ENCODE results near the gene CMTM2. TPM values are rescaled to one million over a fixed set of nuclear protein-coding genes. Genes with fewer than 3 reads are reported as not detected.
"Not testable (repeated sequence)": the region's sequence is repeated elsewhere in the genome, so short reads cannot be mapped to it uniquely, and the experiment has no call there.

CMTM2 gene
- total and polyA plus RNA-seq, 5 donors from 2014 or later, result 0.49 TPM; not detected in 4

- Mint-ChIP-seq H3K36me3 (peaks cover 5% of the 10 kb centered on the region), H3K9me3 (no peaks in the 10 kb centered on the region), H3K27ac (no peak overlapping the region), H3K27me3 (no peaks in the 10 kb centered on the region), H3K4me1 (no peaks in the 10 kb centered on the region), H3K4me3 (no peak overlapping the region)
- no peak for ATAC-seq (ENCODE audit: low read depth in 2 of 2)
- Histone ChIP-seq H3K27ac (ENCODE audit: insufficient read depth, low read length, poor library complexity, severe bottlenecking) (no peak overlapping the region), H3K4me3 (ENCODE audit: low read depth, low read length) (no peak overlapping the region), H3K36me3 (ENCODE audit: control insufficient read depth, insufficient read depth, low read length) (no peaks in the 10 kb centered on the region), H3K4me1 (ENCODE audit: control insufficient read depth, insufficient read depth, low read length, poor library complexity, severe bottlenecking) (no peaks in the 10 kb centered on the region), H3K27me3 (ENCODE audit: control insufficient read depth, insufficient read depth, low read length) (no peaks in the 10 kb centered on the region), H3K9me3 (ENCODE audit: control insufficient read depth in 2 of 2, low read length in 2 of 2) (no peaks in the 10 kb centered on the region)
- DNase-seq, result no peak
Observed at GRCh38 chr16:66622863-66623262, 43.6 kb downstream of the CMTM2 start.

GRCh38 chr16:66623755-66624154, 44.5 kb downstream of the CMTM2 start:
- H3K4me3 ChIP-seq (ENCODE audit: low read depth, low read length), result no peak overlapping the region
- no peaks in the 10 kb centered on the region for H3K27me3 ChIP-seq (ENCODE audit: control insufficient read depth, insufficient read depth, low read length)
- no peak for DNase-seq
- H3K9me3 Mint-ChIP-seq, result no peaks in the 10 kb centered on the region
- H3K9me3 ChIP-seq (ENCODE audit: control insufficient read depth in 2 of 2, low read length in 2 of 2), result no peaks in the 10 kb centered on the region
- H3K27me3 Mint-ChIP-seq, result no peaks in the 10 kb centered on the region
- H3K4me1 Mint-ChIP-seq, result no peaks in the 10 kb centered on the region
- no peak for ATAC-seq (ENCODE audit: low read depth in 2 of 2)
- H3K36me3 Mint-ChIP-seq, result peaks cover 5% of the 10 kb centered on the region
- H3K27ac ChIP-seq (ENCODE audit: insufficient read depth, low read length, poor library complexity, severe bottlenecking), result no peak overlapping the region
- H3K27ac Mint-ChIP-seq, result no peak overlapping the region
- no peak overlapping the region for H3K4me3 Mint-ChIP-seq
- H3K4me1 ChIP-seq (ENCODE audit: control insufficient read depth, insufficient read depth, low read length, poor library complexity, severe bottlenecking), result no peaks in the 10 kb centered on the region
- no peaks in the 10 kb centered on the region for H3K36me3 ChIP-seq (ENCODE audit: control insufficient read depth, insufficient read depth, low read length)

- not testable (repeated sequence) for DNase-seq; H3K27me3 ChIP-seq (ENCODE audit: control insufficient read depth, insufficient read depth, low read length); H3K36me3 Mint-ChIP-seq; H3K9me3 ChIP-seq (ENCODE audit: control insufficient read depth in 2 of 2, low read length in 2 of 2); H3K27ac Mint-ChIP-seq; H3K9me3 Mint-ChIP-seq; H3K27me3 Mint-ChIP-seq; H3K4me3 Mint-ChIP-seq; H3K4me3 ChIP-seq (ENCODE audit: low read depth, low read length); H3K4me1 ChIP-seq (ENCODE audit: control insufficient read depth, insufficient read depth, low read length, poor library complexity, severe bottlenecking); ATAC-seq (ENCODE audit: low read depth in 2 of 2); H3K27ac ChIP-seq (ENCODE audit: insufficient read depth, low read length, poor library complexity, severe bottlenecking); H3K36me3 ChIP-seq (ENCODE audit: control insufficient read depth, insufficient read depth, low read length); H3K4me1 Mint-ChIP-seq
Observed at GRCh38 chr16:66627611-66628378, 48.5 kb downstream of the CMTM2 start.

GRCh38 chr16:66629856-66630255, 50.6 kb downstream of the CMTM2 start:
- Mint-ChIP-seq H3K27ac (no peak overlapping the region), H3K9me3 (no peaks in the 10 kb centered on the region), H3K36me3 (no peaks in the 10 kb centered on the region), H3K27me3 (no peaks in the 10 kb centered on the region), H3K4me1 (no peaks in the 10 kb centered on the region), H3K4me3 (no peak overlapping the region)
- Histone ChIP-seq H3K27me3 (ENCODE audit: control insufficient read depth, insufficient read depth, low read length) (no peaks in the 10 kb centered on the region), H3K4me1 (ENCODE audit: control insufficient read depth, insufficient read depth, low read length, poor library complexity, severe bottlenecking) (no peaks in the 10 kb centered on the region), H3K4me3 (ENCODE audit: low read depth, low read length) (no peak overlapping the region), H3K36me3 (ENCODE audit: control insufficient read depth, insufficient read depth, low read length) (no peaks in the 10 kb centered on the region), H3K9me3 (ENCODE audit: control insufficient read depth in 2 of 2, low read length in 2 of 2) (no peaks in the 10 kb centered on the region), H3K27ac (ENCODE audit: insufficient read depth, low read length, poor library complexity, severe bottlenecking) (no peak overlapping the region)
- ATAC-seq (ENCODE audit: low read depth in 2 of 2), result no peak
- DNase-seq, result no peak

GRCh38 chr16:66630561-66631260, 51.4 kb downstream of the CMTM2 start:
- ATAC-seq (ENCODE audit: low read depth in 2 of 2); H3K27me3 ChIP-seq (ENCODE audit: control insufficient read depth, insufficient read depth, low read length); DNase-seq; H3K4me1 ChIP-seq (ENCODE audit: control insufficient read depth, insufficient read depth, low read length, poor library complexity, severe bottlenecking); H3K9me3 Mint-ChIP-seq; H3K36me3 ChIP-seq (ENCODE audit: control insufficient read depth, insufficient read depth, low read length); H3K27ac ChIP-seq (ENCODE audit: insufficient read depth, low read length, poor library complexity, severe bottlenecking); H3K36me3 Mint-ChIP-seq; H3K27me3 Mint-ChIP-seq; H3K27ac Mint-ChIP-seq; H3K4me3 ChIP-seq (ENCODE audit: low read depth, low read length); H3K4me3 Mint-ChIP-seq; H3K4me1 Mint-ChIP-seq; H3K9me3 ChIP-seq (ENCODE audit: control insufficient read depth in 2 of 2, low read length in 2 of 2): not testable (repeated sequence)

- not testable (repeated sequence) for H3K36me3 ChIP-seq (ENCODE audit: control insufficient read depth, insufficient read depth, low read length); DNase-seq; H3K36me3 Mint-ChIP-seq; H3K27me3 ChIP-seq (ENCODE audit: control insufficient read depth, insufficient read depth, low read length); H3K4me3 ChIP-seq (ENCODE audit: low read depth, low read length); H3K4me1 Mint-ChIP-seq; H3K4me1 ChIP-seq (ENCODE audit: control insufficient read depth, insufficient read depth, low read length, poor library complexity, severe bottlenecking); H3K9me3 Mint-ChIP-seq; H3K27me3 Mint-ChIP-seq; H3K4me3 Mint-ChIP-seq; ATAC-seq (ENCODE audit: low read depth in 2 of 2); H3K27ac Mint-ChIP-seq; H3K9me3 ChIP-seq (ENCODE audit: control insufficient read depth in 2 of 2, low read length in 2 of 2); H3K27ac ChIP-seq (ENCODE audit: insufficient read depth, low read length, poor library complexity, severe bottlenecking)
Observed at GRCh38 chr16:66631558-66631957, 52.3 kb downstream of the CMTM2 start.

- peaks cover 7% of the 10 kb centered on the region for H3K27me3 Mint-ChIP-seq
- no peaks in the 10 kb centered on the region for H3K36me3 Mint-ChIP-seq
- H3K4me3 Mint-ChIP-seq, result no peak overlapping the region
- H3K27me3 ChIP-seq (ENCODE audit: control insufficient read depth, insufficient read depth, low read length), result no peaks in the 10 kb centered on the region
- H3K27ac ChIP-seq (ENCODE audit: insufficient read depth, low read length, poor library complexity, severe bottlenecking), result no peak overlapping the region
- H3K9me3 Mint-ChIP-seq, result no peaks in the 10 kb centered on the region
- H3K4me3 ChIP-seq (ENCODE audit: low read depth, low read length), result no peak overlapping the region
- DNase-seq (no peak), ATAC-seq (ENCODE audit: low read depth in 2 of 2) (no peak)
- no peaks in the 10 kb centered on the region for H3K4me1 ChIP-seq (ENCODE audit: control insufficient read depth, insufficient read depth, low read length, poor library complexity, severe bottlenecking)
- no peaks in the 10 kb centered on the region for H3K36me3 ChIP-seq (ENCODE audit: control insufficient read depth, insufficient read depth, low read length)
- peaks cover 0 to 2% (median 0%) of the 10 kb centered on the region in 4 donors for H3K4me1 Mint-ChIP-seq
- H3K9me3 ChIP-seq (ENCODE audit: control insufficient read depth in 2 of 2, low read length in 2 of 2), result no peaks in the 10 kb centered on the region
- H3K27ac Mint-ChIP-seq, result no peak overlapping the region
Observed at GRCh38 chr16:66634527-66635196, 55.4 kb downstream of the CMTM2 start.
